GM18526 (cell line): ENCODE results near the gene GPRC5D.

ENCODE experiments used
- POLR2A ChIP-seq: IDR thresholded peaks from 3 replicates; pipeline ENCODE4 v1.6.1; 2011; ENCODE audit not compliant: insufficient read length; ENCODE audit errors: extremely low read depth

The GPRC5D gene

GRCh38 chr12:12952036-12952435, at the start of gene GPRC5D:
GPRC5D (minus strand) TSS chr12:12952170; CDS start chr12:12950384, 1,786 bp downstream.
- TF ChIP-seq POLR2A, result no peak

GRCh38 chr12:13001775-13002040, 49.7 kb upstream of the GPRC5D start:
- TF ChIP-seq POLR2A, result no peak

GRCh38 chr12:13000925-13001774, 49.2 kb upstream of the GPRC5D start:
- TF ChIP-seq POLR2A, result no peak

GRCh38 chr12:13000616-13000924, 48.6 kb upstream of the GPRC5D start:
- no peak for TF ChIP-seq POLR2A

GRCh38 chr12:12999959-13000615, 48.1 kb upstream of the GPRC5D start, which contains the start of gene HEBP1:
HEBP1 (minus strand) TSS chr12:13000265; CDS start chr12:13000114, 151 bp downstream.
- TF ChIP-seq POLR2A, result no peak

- TF ChIP-seq POLR2A, result no peak
Observed at GRCh38 chr12:12999271-12999958, 47.4 kb upstream of the GPRC5D start.

- no peak for TF ChIP-seq POLR2A
Observed at GRCh38 chr12:12998248-12998647, 46.3 kb upstream of the GPRC5D start.

- TF ChIP-seq POLR2A, result no peak
Observed at GRCh38 chr12:12997734-12998133, 45.8 kb upstream of the GPRC5D start.

- TF ChIP-seq POLR2A, result no peak
Observed at GRCh38 chr12:12997156-12997555, 45.2 kb upstream of the GPRC5D start.

GRCh38 chr12:12996209-12996608, 44.2 kb upstream of the GPRC5D start:
- TF ChIP-seq POLR2A, result no peak

- no peak for TF ChIP-seq POLR2A
Observed at GRCh38 chr12:12995088-12995487, 43.1 kb upstream of the GPRC5D start.

- TF ChIP-seq POLR2A, result no peak
Observed at GRCh38 chr12:12993367-12993766, 41.4 kb upstream of the GPRC5D start.

GRCh38 chr12:12992418-12993130, 40.6 kb upstream of the GPRC5D start:
- TF ChIP-seq POLR2A, result no peak

GRCh38 chr12:12990700-12991468, 38.9 kb upstream of the GPRC5D start:
- TF ChIP-seq POLR2A, result no peak

GRCh38 chr12:12987421-12987820, 35.5 kb upstream of the GPRC5D start:
- TF ChIP-seq POLR2A, result no peak
